Psoas muscle (tissue), 8 donors: ENCODE data around the gene UNK. TPM values are rescaled to one million over a fixed set of nuclear protein-coding genes. Genes with fewer than 3 reads are reported as not detected.
A peak's percentile ranks its signal among the peaks of the same experiment; 100 is the strongest.

ENCODE experiments used
- ATAC-seq, 4 donors: fragments of 200-7000 bp; cut with Tn5 transposase; one replicate each; pipeline ENCODE4 v1.9.1; 2020; ENCODE audit warnings: moderate library complexity in 3 of 4, mild to moderate bottlenecking in 2 of 4
- DNase-seq, 2 donors: peaks; one replicate each; pipeline ENCODE4 v3.0.0-alpha.2; 2020
- H3K27ac ChIP-seq: fragments of 200-600 bp; one replicate; pipeline ENCODE4 v1.8.0; 2022
- H3K27me3 ChIP-seq, 3 donors: fragments of 200-600 bp in 1 of 3; one replicate each; pipeline versions ENCODE4 v1.6.1 to v1.8.0; 2013 to 2022; ENCODE audit warnings: low read length in 2 of 3, mild to moderate bottlenecking in 2 of 3, moderate library complexity in 1 of 3; ENCODE audit not compliant: insufficient read depth in 3 of 3
- H3K36me3 ChIP-seq, 2 donors: fragments of 200-600 bp in 1 of 2; one replicate each; pipeline versions ENCODE4 v1.6.1 to v1.8.0; 2013 to 2022; ENCODE audit warnings: low read depth in 1 of 2, mild to moderate bottlenecking in 1 of 2, moderate library complexity in 1 of 2; ENCODE audit not compliant: insufficient read depth in 1 of 2
- H3K4me1 ChIP-seq: fragments of 200-600 bp; one replicate; pipeline ENCODE4 v1.8.0; 2022
- H3K4me3 ChIP-seq: fragments of 200-600 bp; one replicate; pipeline ENCODE4 v1.8.0; 2022; ENCODE audit warnings: mild to moderate bottlenecking
- H3K9me3 ChIP-seq: fragments of 200-600 bp; one replicate; pipeline ENCODE4 v1.8.0; 2022
- WGBS, 3 donors: extraction: QIAGEN DNeasy Blood & Tissue Kit; methylation state at CpG; one replicate each; pipeline versions ENCODE4 v1.1.6 to v1.1.7; 2013; 5-methylcytosine and 5-hydroxymethylcytosine counted together
- intact Hi-C, 2 donors: fragments of 100-400 bp; cut with DNase I; formaldehyde crosslinking; loops; one replicate each; pipeline versions ENCODE4 v1.11.0 to v1.14.2; 2022
- polyA plus RNA-seq, 3 donors: library from polyadenylated mRNA; stranded (reverse); fragments of 200-250 nt; gene quantifications; one replicate each; pipeline ENCODE4 v1.2.3, GENCODE V29; 2013
- total RNA-seq, 4 donors: library from RNA; stranded (reverse); fragmentation: NEBNext Ultra II Directional in 2 of 4; extraction: Animal tissue kit (Norgen Biotek cat#: 25700) in 2 of 4; gene quantifications; one replicate each; pipeline versions ENCODE4 v1.2.1 to v1.2.4, GENCODE V29; 2021 to 2023
- TF ChIP-seq, protein P1 (sequence below): fragments of 200-600 bp; IDR thresholded peaks from one replicate; pipeline ENCODE4 v1.8.0; 2022; ENCODE audit warnings: antibody characterized with exemption
- donor health status: healthy with polysubstance abuse.
- donor health status: DM: no; HTN: no; CAD: no; lungs with moderate emphysema.
- donor health status: Bipolar disorder and iron deficiency.
- donor health status: healthy.
- donor health status: DM: yes; HTN: yes; CAD: no.
- donor health status: DM: no; HTN: no; CAD: no.
- donor health status: DM: no; HTN: no; CAD: no.
- donor health status: DM: yes; HTN: yes; CAD: no.

Gene UNK
- total and polyA plus RNA-seq, 7 donors, result 6.9 to 13.7 (median 8.2) TPM

DNA sequence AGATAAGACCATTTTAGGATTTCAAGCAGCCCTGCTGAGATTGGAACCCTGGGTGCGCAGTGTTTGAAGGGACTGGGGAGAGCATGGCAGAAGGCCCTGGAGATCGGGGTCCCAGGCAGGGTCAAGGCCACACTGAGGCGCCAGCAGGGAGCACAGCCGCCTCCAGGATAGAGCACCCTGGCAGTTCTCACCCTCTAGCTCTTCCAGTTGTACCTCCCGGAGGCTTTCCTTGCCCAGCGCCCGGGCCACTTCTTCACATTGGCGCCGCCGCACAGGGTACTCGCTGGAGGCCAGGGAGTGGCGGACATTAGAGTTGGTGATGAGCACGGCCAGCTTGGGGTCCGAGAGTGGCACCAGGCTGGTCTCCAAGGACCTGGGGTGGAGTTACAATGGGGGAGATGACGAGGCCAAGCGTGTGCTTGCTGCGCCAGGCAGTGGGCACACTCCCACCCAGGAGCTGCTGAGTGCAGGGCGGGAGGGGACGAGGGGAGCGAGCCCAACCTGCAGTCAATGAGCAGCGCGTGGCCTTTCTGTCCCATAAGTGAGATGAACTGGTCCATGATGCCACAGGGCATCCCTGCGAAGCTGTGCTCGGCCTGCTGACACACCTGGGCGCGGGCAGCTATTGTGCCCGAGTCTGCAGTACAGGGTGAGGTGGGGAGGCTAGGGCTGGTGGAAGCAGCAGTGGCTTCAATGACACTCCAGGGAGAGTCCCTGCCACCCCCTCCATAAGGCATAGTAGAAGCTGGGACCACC, 21.9 kb upstream of the UNK start:
- intact Hi-C loops, result no loop called here
- H3K9me3 ChIP-seq, result no peaks in the 10 kb centered on the region
- ATAC-seq (no peak), DNase-seq (peak in 1 of 2 donors; percentile 48)
- WGBS, 3 donors, result 95 to 97% (median 95%) methylated on average over 27 of the region's 27 CpGs
- no peak overlapping the region for H3K4me3 ChIP-seq
- peaks cover 12% of the 10 kb centered on the region for H3K4me1 ChIP-seq
- TF ChIP-seq, protein P1, sequence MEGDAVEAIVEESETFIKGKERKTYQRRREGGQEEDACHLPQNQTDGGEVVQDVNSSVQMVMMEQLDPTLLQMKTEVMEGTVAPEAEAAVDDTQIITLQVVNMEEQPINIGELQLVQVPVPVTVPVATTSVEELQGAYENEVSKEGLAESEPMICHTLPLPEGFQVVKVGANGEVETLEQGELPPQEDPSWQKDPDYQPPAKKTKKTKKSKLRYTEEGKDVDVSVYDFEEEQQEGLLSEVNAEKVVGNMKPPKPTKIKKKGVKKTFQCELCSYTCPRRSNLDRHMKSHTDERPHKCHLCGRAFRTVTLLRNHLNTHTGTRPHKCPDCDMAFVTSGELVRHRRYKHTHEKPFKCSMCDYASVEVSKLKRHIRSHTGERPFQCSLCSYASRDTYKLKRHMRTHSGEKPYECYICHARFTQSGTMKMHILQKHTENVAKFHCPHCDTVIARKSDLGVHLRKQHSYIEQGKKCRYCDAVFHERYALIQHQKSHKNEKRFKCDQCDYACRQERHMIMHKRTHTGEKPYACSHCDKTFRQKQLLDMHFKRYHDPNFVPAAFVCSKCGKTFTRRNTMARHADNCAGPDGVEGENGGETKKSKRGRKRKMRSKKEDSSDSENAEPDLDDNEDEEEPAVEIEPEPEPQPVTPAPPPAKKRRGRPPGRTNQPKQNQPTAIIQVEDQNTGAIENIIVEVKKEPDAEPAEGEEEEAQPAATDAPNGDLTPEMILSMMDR, result no peak
- H3K36me3 ChIP-seq, result no peaks in the 10 kb centered on the region
- no peaks in the 10 kb centered on the region for H3K27me3 ChIP-seq
- no peak overlapping the region for H3K27ac ChIP-seq

DNA sequence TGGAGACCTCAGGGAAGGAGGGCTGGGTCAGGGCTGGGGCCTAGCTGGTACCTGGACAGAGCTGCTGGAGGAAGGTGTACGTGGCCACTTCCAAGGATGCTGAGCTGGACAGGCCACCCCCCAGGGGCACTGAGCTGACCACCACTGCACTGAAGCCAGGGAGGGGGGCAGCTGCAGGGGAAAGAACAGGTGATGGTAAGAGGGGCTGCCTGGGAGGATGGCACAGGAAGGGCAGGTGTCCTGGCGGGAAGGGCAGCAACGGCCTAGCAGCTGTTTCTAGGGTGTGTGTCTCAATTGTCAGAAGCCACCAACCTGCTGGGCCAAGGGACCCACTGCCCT, 21.4 kb upstream of the UNK start:
- Histone ChIP-seq H3K27me3 (no peaks in the 10 kb centered on the region), H3K27ac (no peak overlapping the region), H3K9me3 (no peaks in the 10 kb centered on the region), H3K4me1 (peaks cover 12% of the 10 kb centered on the region), H3K36me3 (no peaks in the 10 kb centered on the region), H3K4me3 (no peak overlapping the region)
- ATAC-seq (no peak), DNase-seq (no peak)
- 86 to 93% (median 92%) methylated on average over 3 of the region's 3 CpGs for WGBS, 3 donors
- TF ChIP-seq, protein P1, result no peak
- intact Hi-C loops, result no loop called here

DNA sequence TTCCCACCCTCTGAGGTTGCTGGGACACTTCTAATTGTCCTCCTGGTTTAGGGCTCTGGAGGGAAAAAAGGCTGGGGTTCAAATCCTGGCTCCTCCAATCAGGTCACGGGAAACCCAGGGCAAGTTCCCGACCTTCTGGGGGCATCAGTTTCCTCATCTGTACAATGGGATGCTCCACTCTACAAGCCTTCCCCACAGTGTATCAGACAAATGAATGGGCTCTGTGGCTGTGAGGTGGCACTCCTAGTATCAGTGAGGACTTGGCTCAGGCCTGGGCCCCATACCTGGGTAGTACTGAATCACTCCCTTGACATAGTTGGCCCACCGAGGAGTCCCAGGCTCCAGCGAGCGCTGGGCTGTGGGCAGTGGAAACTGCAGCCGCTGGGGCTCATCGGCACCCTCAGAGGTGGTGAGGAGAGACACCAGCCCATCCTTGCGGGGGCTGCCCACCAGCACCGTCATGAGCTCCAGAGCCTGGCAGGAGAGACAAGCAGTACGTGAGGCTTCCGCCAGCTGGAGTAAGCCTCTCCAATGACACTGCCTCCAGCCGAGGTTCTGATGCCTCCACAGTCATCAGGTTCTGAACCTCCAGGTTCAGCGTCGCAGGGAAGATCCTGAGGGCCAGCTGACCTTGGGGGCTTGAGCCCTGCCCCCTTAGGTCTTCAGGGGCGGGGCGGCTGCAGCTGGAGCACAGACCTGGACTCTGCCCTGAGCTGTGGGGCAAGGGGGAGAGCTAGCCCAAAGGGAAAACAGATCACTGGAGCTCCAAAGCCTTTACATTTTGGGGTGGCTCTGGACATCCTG, 20.8 kb upstream of the UNK start:
- 64 to 79% (median 74%) methylated on average over 16 of the region's 16 CpGs for WGBS, 3 donors
- TF ChIP-seq, protein P1, result no peak
- no peaks in the 10 kb centered on the region for H3K36me3 ChIP-seq
- no peaks in the 10 kb centered on the region for H3K27me3 ChIP-seq
- DNase-seq (peak in 1 of 2 donors; percentile 50), ATAC-seq (peak in 2 of 4 donors; percentile 3 to 7)
- H3K27ac ChIP-seq, result peak overlapping the region; percentile 82
- intact Hi-C loops, result no loop called here
- H3K4me1 ChIP-seq, result peaks cover 12% of the 10 kb centered on the region
- H3K4me3 ChIP-seq, result peak overlapping the region; percentile 83
- no peaks in the 10 kb centered on the region for H3K9me3 ChIP-seq

DNA sequence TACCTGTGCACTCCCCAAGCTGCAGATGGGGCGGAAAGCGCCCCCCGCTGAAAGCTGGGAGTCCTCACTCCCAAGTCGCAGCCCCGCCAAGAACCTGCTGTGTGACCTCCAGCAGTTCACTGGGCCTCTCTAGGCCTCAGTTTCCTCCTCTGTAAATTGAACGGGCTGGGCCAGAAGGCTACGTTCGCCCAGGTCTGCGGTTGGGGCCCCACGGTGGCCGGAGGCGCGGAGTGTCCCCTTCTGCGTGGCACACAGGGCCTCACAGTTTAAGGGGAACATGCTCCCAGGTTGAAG, 20.2 kb upstream of the UNK start:
- peak overlapping the region; percentile 82 for H3K27ac ChIP-seq
- H3K27me3 ChIP-seq, result no peaks in the 10 kb centered on the region
- H3K4me3 ChIP-seq, result peak overlapping the region; percentile 83
- TF ChIP-seq, protein P1, result no peak
- intact Hi-C loops, result no loop called here
- ATAC-seq (peak in 1 of 4 donors; percentile 3), DNase-seq (no peak)
- 21 to 31% (median 22%) methylated on average over 14 of the region's 14 CpGs for WGBS, 3 donors
- H3K9me3 ChIP-seq, result no peaks in the 10 kb centered on the region
- H3K4me1 ChIP-seq, result peaks cover 12% of the 10 kb centered on the region
- H3K36me3 ChIP-seq, result no peaks in the 10 kb centered on the region
